Body of pancreas (tissue), 4 donors: ENCODE measurements around the gene DMRTB1.

Experiments
- CTCF ChIP-seq, 7 experiments: fragments of 450-650 bp in 4 of 7; fragments of 200-600 bp in 3 of 7; sonication (generic) in 3 of 7; IDR thresholded peaks; one replicate each; pipeline ENCODE4 v1.5.1; 2016 to 2019; ENCODE audit warnings: antibody characterized with exemption in 7 of 7
- POLR2A ChIP-seq, 3 donors: fragments of 450-650 bp; IDR thresholded peaks; one replicate each; pipeline ENCODE4 v1.6.1; 2016; ENCODE audit warnings: antibody characterized with exemption in 3 of 3, mild to moderate bottlenecking in 2 of 3

GRCh38 chr1:53480678-53481077 lies 21.5 kb downstream of the DMRTB1 start:
- TF ChIP-seq CTCF (IDR thresholded peaks at IDR 0.05), result no peak
- no peak for TF ChIP-seq POLR2A (IDR thresholded peaks at IDR 0.05)
